SK-N-SH (cell line): ENCODE data around the gene KRT16.

ENCODE experiments used
- CHD2 ChIP-seq: fragments of 150-350 bp; IDR thresholded peaks from 2 replicates; pipeline ENCODE4 v1.6.1; 2018; ENCODE audit warnings: low read length; ENCODE audit not compliant: partially characterized antibody
- CTCF ChIP-seq: fragments of 200-600 bp; sonication (generic); IDR thresholded peaks from 2 replicates; pipeline ENCODE4 v1.6.1; 2017; ENCODE audit warnings: antibody characterized with exemption, mild to moderate bottlenecking, moderate library complexity
- EZH2phosphoT487 ChIP-seq: fragments of 200-600 bp; sonication (generic); IDR thresholded peaks from 2 replicates; pipeline ENCODE4 v1.6.1; 2017; ENCODE audit warnings: low read depth, mixed run types, mild to moderate bottlenecking, antibody characterized with exemption, moderate library complexity, borderline replicate concordance
- FOXM1 ChIP-seq: IDR thresholded peaks from 2 replicates; pipeline ENCODE4 v1.4.0; 2012; ENCODE audit warnings: low read depth, mild to moderate bottlenecking
- GATA2 ChIP-seq: sonication (generic); formaldehyde crosslinking; IDR thresholded peaks from 2 replicates; pipeline ENCODE4 v1.5.0; 2020; ENCODE audit warnings: mild to moderate bottlenecking, missing genetic modification reagents
- NRF1 ChIP-seq: IDR thresholded peaks from 2 replicates; pipeline ENCODE4 v1.6.1; 2012; ENCODE audit warnings: low read depth, mild to moderate bottlenecking, low read length
- POLR2AphosphoS5 ChIP-seq: IDR thresholded peaks from 2 replicates; pipeline ENCODE4 v1.6.1; 2012; ENCODE audit warnings: low read depth, low read length
- REST ChIP-seq: IDR thresholded peaks from 2 replicates; pipeline ENCODE4 v1.6.1; 2012; ENCODE audit warnings: mild to moderate bottlenecking, low read depth, low read length, moderate library complexity
- RFX5 ChIP-seq: IDR thresholded peaks from 2 replicates; pipeline ENCODE4 v1.6.1; 2012; ENCODE audit warnings: mild to moderate bottlenecking, improper control_type of control experiment, low read length
- TAF1 ChIP-seq: IDR thresholded peaks from 2 replicates; pipeline ENCODE4 v1.6.1; 2012; ENCODE audit warnings: low read depth, mild to moderate bottlenecking, low read length, moderate library complexity, borderline replicate concordance
- TEAD4 ChIP-seq: IDR thresholded peaks from 2 replicates; pipeline ENCODE4 v1.4.0; 2012; ENCODE audit warnings: mild to moderate bottlenecking, borderline replicate concordance; ENCODE audit not compliant: insufficient read depth
- USF2 ChIP-seq: fragments of 150-350 bp; IDR thresholded peaks from 2 replicates; pipeline ENCODE4 v1.6.1; 2017; ENCODE audit warnings: antibody characterized with exemption, low read length, low read depth, borderline replicate concordance

DNA sequence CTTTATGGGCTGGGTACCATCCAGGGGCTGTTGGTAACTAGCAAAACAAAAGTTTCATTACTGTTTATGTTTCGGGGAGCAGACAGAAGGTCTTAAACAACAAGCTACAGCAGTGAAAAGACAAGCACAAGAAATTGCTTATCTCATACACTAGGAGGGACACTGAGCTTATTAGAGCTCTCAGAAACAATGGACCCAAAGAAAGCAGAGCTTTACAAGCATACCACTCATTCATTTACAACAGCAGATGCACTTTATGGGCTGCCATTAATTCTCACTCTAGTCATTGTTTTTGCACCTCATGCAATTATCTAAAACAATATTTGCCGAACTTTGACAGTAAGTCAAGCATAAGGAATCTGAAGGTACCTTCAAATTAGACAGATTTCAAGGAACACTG lies 10.0 kb downstream of the KRT16 start:
- TF ChIP-seq POLR2AphosphoS5 = no peak
- no peak for TF ChIP-seq RFX5
- no peak for TF ChIP-seq FOXM1
- TF ChIP-seq CTCF = no peak
- TF ChIP-seq USF2 = no peak
- no peak for TF ChIP-seq EZH2phosphoT487
- no peak for TF ChIP-seq REST
- no peak for TF ChIP-seq TAF1
- no peak for TF ChIP-seq GATA2 (CRISPR knock-in tag)
- TF ChIP-seq CHD2 = no peak
- TF ChIP-seq NRF1 = no peak
- no peak for TF ChIP-seq TEAD4
